OCI-LY7 (cell line): ENCODE data around the gene ATP2C2. TPM values are rescaled to one million over a fixed set of nuclear protein-coding genes. Genes with fewer than 3 reads are reported as not detected.

ENCODE experiments used
- BruUV-seq: library from RNA; stranded (reverse); fragments of 400-500 nt; replicated peaks from 2 replicates; lab custom pipeline; 2021; lab: Mats Ljungman, UMichigan
- CTCF ChIA-PET: fragments of 300-600 bp; sonication (Branson Sonifier 250); formaldehyde crosslinking; loops from one replicate; lab custom pipeline; 2022; ENCODE audit warnings: antibody characterized with exemption; ENCODE audit not compliant: unreplicated experiment; lab: Charles Lee
- POLR2A ChIA-PET: fragments of 300-600 bp; sonication (Branson Sonifier 250); formaldehyde crosslinking; loops from one replicate; lab custom pipeline; 2022; ENCODE audit warnings: antibody characterized with exemption; lab: Charles Lee
- DNase-seq: peaks from one replicate; pipeline ENCODE4 v3.0.0-alpha.2; 2015; ENCODE audit warnings: low spot score
- H2AFZ ChIP-seq: fragments of 200-600 bp; sonication (generic), shearing (Covaris generic); 2 replicates; pipeline ENCODE4 v1.6.1; 2014; ENCODE audit warnings: mild to moderate bottlenecking, antibody characterized with exemption, low read length, moderate library complexity
- H3K27ac ChIP-seq: fragments of 200-600 bp; sonication (generic); 2 replicates; pipeline ENCODE4 v1.5.1; 2014; ENCODE audit warnings: mixed run types, low read depth, mild to moderate bottlenecking, moderate library complexity, low read length, inconsistent platforms; ENCODE audit not compliant: poor library complexity, severe bottlenecking
- H3K36me3 ChIP-seq: fragments of 200-600 bp; sonication (generic); 2 replicates; pipeline ENCODE4 v1.6.1; 2014; ENCODE audit warnings: mild to moderate bottlenecking, antibody characterized with exemption, low read length, moderate library complexity, mixed read lengths; ENCODE audit not compliant: insufficient read depth
- H3K4me1 ChIP-seq: fragments of 200-600 bp; sonication (generic); 2 replicates; pipeline ENCODE4 v1.5.1; 2014; ENCODE audit warnings: mild to moderate bottlenecking, low read length; ENCODE audit not compliant: insufficient read depth, poor library complexity, severe bottlenecking
- H3K4me2 ChIP-seq: fragments of 200-600 bp; sonication (generic); 2 replicates; pipeline ENCODE4 v1.6.1; 2014; ENCODE audit warnings: mild to moderate bottlenecking, low read length
- H3K4me3 ChIP-seq: fragments of 200-600 bp; sonication (generic); 2 replicates; pipeline ENCODE4 v1.5.1; 2014; ENCODE audit warnings: mild to moderate bottlenecking, low read depth, low read length; ENCODE audit not compliant: poor library complexity, severe bottlenecking
- H3K79me2 ChIP-seq: fragments of 200-600 bp; sonication (generic); 2 replicates; pipeline ENCODE4 v1.6.1; 2016; ENCODE audit warnings: low read depth, mild to moderate bottlenecking, low read length, moderate library complexity, mixed read lengths; ENCODE audit not compliant: insufficient read depth
- H3K9me2 ChIP-seq: fragments of 200-600 bp; sonication (generic); 2 replicates; pipeline ENCODE4 v1.6.1; 2016; ENCODE audit warnings: mild to moderate bottlenecking, low read length, mixed read lengths; ENCODE audit not compliant: insufficient read depth
- H3K9me3 ChIP-seq: fragments of 200-600 bp; sonication (generic); 2 replicates; pipeline ENCODE4 v1.6.1; 2014; ENCODE audit warnings: mild to moderate bottlenecking, mixed run types, low read length, mixed read lengths
- H4K20me1 ChIP-seq: fragments of 200-600 bp; sonication (generic); 2 replicates; pipeline ENCODE4 v1.6.1; 2014; ENCODE audit warnings: mild to moderate bottlenecking, antibody characterized with exemption, low read length, moderate library complexity, mixed read lengths; ENCODE audit not compliant: insufficient read depth
- CTCF ChIP-seq: fragments of 200-600 bp; sonication (generic); conservative IDR thresholded peaks from 2 replicates; pipeline ENCODE4 v1.5.1; 2014; ENCODE audit warnings: mild to moderate bottlenecking, antibody characterized with exemption, low read length, moderate library complexity, mixed read lengths
- EZH2phosphoT487 ChIP-seq: fragments of 200-600 bp; sonication (generic); IDR thresholded peaks from 2 replicates; pipeline ENCODE4 v1.6.1; 2018; ENCODE audit warnings: low read depth, borderline replicate concordance, mild to moderate bottlenecking, mixed run types, antibody characterized with exemption, low read length, moderate library complexity, mixed read lengths
- intact Hi-C: fragments of 100-400 bp; cut with micrococcal nuclease; formaldehyde crosslinking; loops from one replicate; pipeline ENCODE4 v1.10.0; 2022; ENCODE audit not compliant: unreplicated experiment
- total RNA-seq, 2 experiments: library from RNA; depleted of rRNA in 1 of 2; stranded (reverse); fragments of >200 nt in 1 of 2; shearing (Covaris generic) in 1 of 2; gene quantifications; 2 replicates each; pipeline ENCODE4 v1.2.3, GENCODE V29; 2014 to 2022

ATP2C2 gene
- total RNA-seq, 2 experiments from 2014 or later, result 0.66 TPM; not detected in 1

GRCh38 chr16:84487358-84487757 lies 119.0 kb downstream of the ATP2C2 start:
- no peaks in the 10 kb centered on the region for H3K9me2 ChIP-seq
- no peak overlapping the region for H3K4me2 ChIP-seq
- TF ChIP-seq CTCF (no peak), EZH2phosphoT487 (no peak)

DNA sequence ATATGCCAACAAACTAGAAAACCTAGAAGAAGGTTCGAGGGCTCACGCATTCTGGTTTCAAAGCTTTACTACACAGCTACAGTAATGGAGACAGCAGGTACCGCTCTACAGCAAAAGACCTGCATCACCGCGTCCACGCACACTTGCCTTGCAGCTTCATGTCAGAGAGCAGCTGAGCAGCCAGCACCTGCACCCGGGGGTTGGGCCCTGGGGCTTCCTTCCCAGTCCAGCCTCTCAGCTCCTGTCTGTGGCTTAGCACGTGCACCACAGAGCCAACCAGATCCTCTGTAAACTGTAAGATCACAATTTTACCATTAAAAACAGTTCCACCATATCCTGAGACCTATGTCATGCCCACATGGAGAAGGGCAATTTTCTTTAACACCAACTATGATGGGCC lies 120.8 kb downstream of the ATP2C2 start:
- no peaks in the 10 kb centered on the region for H4K20me1 ChIP-seq
- intact Hi-C loops, result no loop called here
- no peaks in the 10 kb centered on the region for H3K9me2 ChIP-seq
- no peak overlapping the region for H3K27ac ChIP-seq
- BruUV-seq, result no TSS peak
- no peak overlapping the region for H3K4me2 ChIP-seq
- H3K4me3 ChIP-seq, result no peak overlapping the region
- peaks cover 17% of the 10 kb centered on the region for H3K36me3 ChIP-seq
- no peak for TF ChIP-seq CTCF
- no peak for TF ChIP-seq EZH2phosphoT487
- no peak for DNase-seq
- POLR2A ChIA-PET, result interaction anchor here (1.2 kb wide), 1 partner anchor 9 kb away, joined by 8 read pairs; no protein-coding TSS in a partner anchor
- CTCF ChIA-PET, result interaction anchor here (1.1 kb wide), 1 partner anchor 17 kb away, joined by 3 read pairs; no protein-coding TSS in a partner anchor
- peaks cover 14% of the 10 kb centered on the region for H3K9me3 ChIP-seq
- H2AFZ ChIP-seq, result no peak overlapping the region
- H3K79me2 ChIP-seq, result no peaks in the 10 kb centered on the region
- no peaks in the 10 kb centered on the region for H3K4me1 ChIP-seq

More at GRCh38 chr16:84487358-84487757, 119.0 kb downstream of the ATP2C2 start:
- intact Hi-C loops, result no loop called here
- ChIA-PET CTCF (no interaction called here), POLR2A (interaction anchor here (0.7 kb wide), 1 partner anchor 27 kb away, joined by 3 read pairs; no protein-coding TSS in a partner anchor)
- no peaks in the 10 kb centered on the region for H3K9me3 ChIP-seq
- no peak overlapping the region for H3K4me3 ChIP-seq
- no peak overlapping the region for H3K27ac ChIP-seq
- H3K36me3 ChIP-seq, result peaks cover 4% of the 10 kb centered on the region; the same call in 1 of the 2 replicates
- H3K4me1 ChIP-seq, result no peaks in the 10 kb centered on the region
- BruUV-seq, result no TSS peak
- DNase-seq, result no peak
- H2AFZ ChIP-seq, result no peak overlapping the region
- no peaks in the 10 kb centered on the region for H4K20me1 ChIP-seq
- no peaks in the 10 kb centered on the region for H3K79me2 ChIP-seq

DNA sequence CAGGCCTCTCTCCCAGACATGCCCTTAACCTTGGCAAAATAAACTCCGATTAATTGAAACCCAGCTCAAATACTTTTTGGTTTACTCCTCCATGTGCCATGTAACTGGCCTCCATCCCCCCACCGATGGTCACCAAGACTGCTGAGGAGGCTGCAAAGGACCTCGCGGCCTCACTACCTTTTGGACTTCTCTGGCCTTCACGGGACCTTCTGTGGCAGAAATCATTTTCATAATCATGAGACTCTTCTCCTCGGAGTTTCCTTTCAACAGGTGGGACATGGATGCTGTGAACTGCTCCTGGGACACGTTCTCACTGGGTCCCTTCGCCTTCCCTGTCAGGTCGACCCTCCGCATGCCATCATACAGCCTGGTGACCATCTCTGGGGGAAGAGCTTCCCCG lies 127.2 kb downstream of the ATP2C2 start:
- no peaks in the 10 kb centered on the region for H3K79me2 ChIP-seq
- H3K4me1 ChIP-seq, result no peaks in the 10 kb centered on the region
- no peaks in the 10 kb centered on the region for H3K9me2 ChIP-seq
- no peaks in the 10 kb centered on the region for H4K20me1 ChIP-seq
- no peak overlapping the region for H3K27ac ChIP-seq
- no TSS peak for BruUV-seq
- DNase-seq, result no peak
- H2AFZ ChIP-seq, result no peak overlapping the region
- H3K4me2 ChIP-seq, result no peak overlapping the region
- intact Hi-C loops, result no loop called here
- H3K9me3 ChIP-seq, result peaks cover 20% of the 10 kb centered on the region
- H3K36me3 ChIP-seq, result peaks cover 29% of the 10 kb centered on the region
- no peak for TF ChIP-seq CTCF
- no peak for TF ChIP-seq EZH2phosphoT487
- POLR2A ChIA-PET, result no interaction called here
- CTCF ChIA-PET, result no interaction called here
- H3K4me3 ChIP-seq, result no peak overlapping the region
